ENCODE data around the gene RBMS1.

DNA sequence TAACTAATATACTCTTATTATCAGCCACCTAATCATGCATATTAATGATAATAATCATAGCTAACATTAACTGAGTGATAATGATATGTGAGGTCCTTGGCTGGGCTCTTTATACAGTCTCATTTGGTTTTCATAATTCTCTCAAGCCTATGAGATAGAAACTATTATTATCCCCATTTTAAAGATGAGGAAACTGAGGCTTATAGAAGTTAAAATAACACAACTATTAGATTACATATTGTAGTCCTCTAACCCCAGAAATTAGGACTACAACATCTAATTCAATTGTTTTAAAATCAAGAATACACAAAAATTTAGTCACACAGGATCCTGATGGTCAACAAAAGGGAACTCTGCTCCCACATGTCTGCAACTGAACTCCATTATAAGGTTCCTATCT is 209.9 kb downstream of the RBMS1 start:
- TF ChIP-seq, protein P1, sequence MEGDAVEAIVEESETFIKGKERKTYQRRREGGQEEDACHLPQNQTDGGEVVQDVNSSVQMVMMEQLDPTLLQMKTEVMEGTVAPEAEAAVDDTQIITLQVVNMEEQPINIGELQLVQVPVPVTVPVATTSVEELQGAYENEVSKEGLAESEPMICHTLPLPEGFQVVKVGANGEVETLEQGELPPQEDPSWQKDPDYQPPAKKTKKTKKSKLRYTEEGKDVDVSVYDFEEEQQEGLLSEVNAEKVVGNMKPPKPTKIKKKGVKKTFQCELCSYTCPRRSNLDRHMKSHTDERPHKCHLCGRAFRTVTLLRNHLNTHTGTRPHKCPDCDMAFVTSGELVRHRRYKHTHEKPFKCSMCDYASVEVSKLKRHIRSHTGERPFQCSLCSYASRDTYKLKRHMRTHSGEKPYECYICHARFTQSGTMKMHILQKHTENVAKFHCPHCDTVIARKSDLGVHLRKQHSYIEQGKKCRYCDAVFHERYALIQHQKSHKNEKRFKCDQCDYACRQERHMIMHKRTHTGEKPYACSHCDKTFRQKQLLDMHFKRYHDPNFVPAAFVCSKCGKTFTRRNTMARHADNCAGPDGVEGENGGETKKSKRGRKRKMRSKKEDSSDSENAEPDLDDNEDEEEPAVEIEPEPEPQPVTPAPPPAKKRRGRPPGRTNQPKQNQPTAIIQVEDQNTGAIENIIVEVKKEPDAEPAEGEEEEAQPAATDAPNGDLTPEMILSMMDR (IDR thresholded peaks at IDR 0.05), result no peak
- no peak for TF ChIP-seq POLR2A (IDR thresholded peaks at IDR 0.05)

All from esophagus squamous epithelium (tissue), 4 donors.